Activated CD8-positive, alpha-beta memory T cell treated with anti-CD3 and anti-CD28 coated beads, Interleukin-2, amount 50 U/mL, for 1 hour (primary cell): ENCODE results near the gene DGUOK.
A peak's percentile ranks its signal among the peaks of the same experiment; 100 is the strongest.

Experiments
- DNase-seq: peaks from one replicate; pipeline ENCODE4 v3.0.0-alpha.2; 2020; ENCODE audit errors: extremely low read depth

The DGUOK gene

GRCh38 chr2:73947412-73948018 is 20.8 kb downstream of the DGUOK start:
- no peak for DNase-seq

GRCh38 chr2:73949802-73950201 is 23.1 kb downstream of the DGUOK start:
- DNase-seq: no peak

- no peak for DNase-seq
These were observed 26.1 kb downstream of the DGUOK start for GRCh38 chr2:73952499-73953446.

GRCh38 chr2:73956218-73956865 is 29.7 kb downstream of the DGUOK start:
- DNase-seq: no peak

GRCh38 chr2:73961274-73961673 is 34.6 kb downstream of the DGUOK start:
- no peak for DNase-seq

- DNase-seq: no peak
These were observed 35.3 kb downstream of the DGUOK start for GRCh38 chr2:73961823-73962615.

GRCh38 chr2:73962798-73963197 is 36.1 kb downstream of the DGUOK start:
- no peak for DNase-seq

GRCh38 chr2:73963385-73964120 is 36.9 kb downstream of the DGUOK start:
- no peak for DNase-seq

GRCh38 chr2:73964223-73964622 is 37.5 kb downstream of the DGUOK start:
- no peak for DNase-seq

GRCh38 chr2:73965053-73965452 is 38.4 kb downstream of the DGUOK start:
- DNase-seq: no peak

- DNase-seq: no peak
These were observed 41.8 kb downstream of the DGUOK start for GRCh38 chr2:73968357-73968937.

GRCh38 chr2:73969356-73969755 is 42.7 kb downstream of the DGUOK start:
- no peak for DNase-seq

- DNase-seq: no peak
These were observed 43.6 kb downstream of the DGUOK start for GRCh38 chr2:73970141-73970803.

- no peak for DNase-seq
These were observed 44.3 kb downstream of the DGUOK start for GRCh38 chr2:73970850-73971471.

- no peak for DNase-seq
These were observed 45.0 kb downstream of the DGUOK start for GRCh38 chr2:73971722-73972121.

- no peak for DNase-seq
These were observed 46.2 kb downstream of the DGUOK start for GRCh38 chr2:73972846-73973245.

GRCh38 chr2:73975731-73976130 is 49.1 kb downstream of the DGUOK start:
- DNase-seq: no peak

GRCh38 chr2:73976803-73977202 is 50.1 kb downstream of the DGUOK start:
- no peak for DNase-seq

- no peak for DNase-seq
These were observed 50.8 kb downstream of the DGUOK start for GRCh38 chr2:73977466-73977865.

- DNase-seq: peak; percentile 69
These were observed 52.3 kb downstream of the DGUOK start for GRCh38 chr2:73979021-73979420.
